ENCODE results near the gene EIF4E2.

Gene EIF4E2, protein sequence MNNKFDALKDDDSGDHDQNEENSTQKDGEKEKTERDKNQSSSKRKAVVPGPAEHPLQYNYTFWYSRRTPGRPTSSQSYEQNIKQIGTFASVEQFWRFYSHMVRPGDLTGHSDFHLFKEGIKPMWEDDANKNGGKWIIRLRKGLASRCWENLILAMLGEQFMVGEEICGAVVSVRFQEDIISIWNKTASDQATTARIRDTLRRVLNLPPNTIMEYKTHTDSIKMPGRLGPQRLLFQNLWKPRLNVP

DNA sequence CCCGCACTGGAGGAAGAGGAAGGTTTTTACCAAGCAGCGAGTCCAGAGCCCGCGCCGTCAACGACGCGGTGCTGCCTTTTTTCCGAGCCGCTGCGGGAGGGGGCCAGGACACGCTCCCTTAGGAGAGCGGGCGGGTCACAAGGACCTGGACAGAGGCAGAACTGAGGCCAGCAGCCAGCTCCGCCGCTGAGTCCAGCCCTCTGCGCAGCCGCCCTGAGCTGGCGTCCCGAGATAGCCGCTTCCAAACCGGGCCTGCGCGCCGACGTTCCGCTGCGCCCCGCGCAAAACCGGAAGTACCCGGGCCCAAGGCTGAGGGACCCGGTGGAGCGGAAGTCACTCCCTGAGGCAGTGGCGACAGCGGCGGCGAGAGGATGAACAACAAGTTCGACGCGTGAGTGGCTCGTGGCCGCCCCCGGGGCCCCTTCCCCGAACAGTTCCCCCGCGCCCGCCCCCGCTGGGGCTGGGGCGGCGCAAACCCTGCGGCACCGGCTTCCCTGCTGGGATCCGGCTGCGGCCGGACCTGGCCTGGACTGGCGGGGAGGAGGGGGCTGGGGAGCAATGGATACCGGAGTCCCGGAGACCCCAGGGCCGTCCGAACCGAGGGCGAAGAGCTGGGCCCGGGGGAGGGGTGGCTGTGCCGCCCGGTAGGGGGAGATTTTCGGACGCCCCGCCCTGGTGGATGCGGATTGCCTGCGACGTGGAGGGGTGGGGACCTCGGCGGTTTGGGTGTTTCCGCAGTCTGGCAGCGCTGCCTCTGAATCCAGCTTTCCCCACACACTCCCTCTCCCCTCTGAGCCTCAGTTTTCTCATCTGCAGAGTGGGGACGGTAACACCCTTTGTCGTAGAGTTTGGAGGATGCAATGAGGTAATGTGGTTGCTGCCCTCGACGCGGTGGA, at the start of gene EIF4E2, which contains the start of gene TIGD1:
Gene EIF4E2 (plus strand): TSS at position 336 of the 896 bp plus-strand sequence. CDS start 36 bp downstream, at position 372.
Gene TIGD1 (minus strand): TSS at position 204 of the 896 bp plus-strand sequence. CDS start 675 bp downstream, outside the sequence.
- peak; percentile 76 to 88 for DNase-seq

DNA sequence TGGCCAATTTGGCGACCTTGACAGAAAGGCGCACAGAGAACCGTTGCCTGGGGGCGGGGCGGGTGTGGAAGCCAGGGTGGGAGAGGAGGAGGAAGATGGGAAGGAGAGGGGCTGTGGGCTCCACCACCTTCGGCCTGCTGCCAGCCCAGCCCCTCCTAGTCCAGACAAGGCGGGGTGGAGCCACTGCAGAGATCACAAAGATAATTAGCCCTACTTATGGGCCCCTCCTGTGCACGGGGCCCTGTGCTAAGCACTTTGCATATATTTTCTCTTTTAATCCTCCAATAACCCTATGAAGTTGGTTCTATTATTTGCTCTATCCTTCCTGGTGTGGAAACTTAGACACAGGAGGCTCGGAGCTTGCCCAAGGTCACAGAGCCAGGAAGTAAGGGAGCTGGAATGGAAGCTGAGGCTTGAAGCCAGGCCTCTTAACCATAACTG, 49.1 kb upstream of the EIF4E2 start:
- DNase-seq = peak in 1 of 2 experiments; percentile 50

DNA sequence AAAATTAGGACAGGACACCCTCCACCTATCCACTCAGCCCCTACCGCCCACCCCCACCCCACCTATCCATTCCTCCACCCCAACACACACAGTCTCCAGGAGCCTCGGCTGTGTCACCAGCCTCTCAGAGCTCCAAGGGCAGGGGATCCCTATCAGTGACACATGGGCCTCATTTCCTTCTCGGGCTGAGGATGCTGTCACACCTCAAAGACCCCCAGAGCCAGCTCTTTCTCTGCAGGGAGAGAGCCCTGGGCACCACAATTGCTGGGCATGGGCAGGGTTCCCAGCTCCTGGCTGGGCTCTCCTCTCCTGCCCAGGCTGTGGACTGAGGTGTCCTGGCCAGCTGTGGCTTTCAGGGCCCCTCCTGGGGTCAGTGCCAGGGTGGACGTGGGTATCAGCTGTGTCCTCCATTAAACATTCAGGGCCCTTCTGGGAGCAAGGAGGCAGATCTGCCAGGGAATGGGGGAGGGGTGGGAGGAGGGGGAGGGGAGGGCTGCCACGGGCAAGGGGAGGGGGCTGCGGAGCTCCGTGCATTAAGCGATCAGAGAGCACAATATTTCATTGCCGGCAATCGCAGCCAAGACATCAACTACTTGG, 48.6 kb upstream of the EIF4E2 start:
- no peak for DNase-seq

DNA sequence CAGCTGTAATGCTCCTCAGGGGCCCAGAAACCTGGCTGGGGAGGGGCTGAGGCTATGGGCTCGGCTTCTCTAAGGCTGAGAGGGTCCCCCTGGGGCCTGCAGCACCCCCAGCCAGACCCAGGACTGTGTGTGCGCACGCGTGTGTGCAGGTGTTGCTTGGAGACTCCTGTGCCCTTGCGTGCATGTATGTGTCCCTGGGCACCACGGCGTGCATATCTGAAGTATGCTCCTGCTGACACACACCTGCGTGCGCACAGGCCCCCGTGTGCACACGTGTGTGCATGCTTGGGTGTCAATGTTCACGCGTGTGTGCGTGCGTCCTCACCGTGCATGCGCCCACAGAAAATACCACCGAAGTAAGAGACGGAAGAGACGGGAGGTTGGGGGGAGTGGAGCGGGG, 48.0 kb upstream of the EIF4E2 start:
- DNase-seq = no peak

DNA sequence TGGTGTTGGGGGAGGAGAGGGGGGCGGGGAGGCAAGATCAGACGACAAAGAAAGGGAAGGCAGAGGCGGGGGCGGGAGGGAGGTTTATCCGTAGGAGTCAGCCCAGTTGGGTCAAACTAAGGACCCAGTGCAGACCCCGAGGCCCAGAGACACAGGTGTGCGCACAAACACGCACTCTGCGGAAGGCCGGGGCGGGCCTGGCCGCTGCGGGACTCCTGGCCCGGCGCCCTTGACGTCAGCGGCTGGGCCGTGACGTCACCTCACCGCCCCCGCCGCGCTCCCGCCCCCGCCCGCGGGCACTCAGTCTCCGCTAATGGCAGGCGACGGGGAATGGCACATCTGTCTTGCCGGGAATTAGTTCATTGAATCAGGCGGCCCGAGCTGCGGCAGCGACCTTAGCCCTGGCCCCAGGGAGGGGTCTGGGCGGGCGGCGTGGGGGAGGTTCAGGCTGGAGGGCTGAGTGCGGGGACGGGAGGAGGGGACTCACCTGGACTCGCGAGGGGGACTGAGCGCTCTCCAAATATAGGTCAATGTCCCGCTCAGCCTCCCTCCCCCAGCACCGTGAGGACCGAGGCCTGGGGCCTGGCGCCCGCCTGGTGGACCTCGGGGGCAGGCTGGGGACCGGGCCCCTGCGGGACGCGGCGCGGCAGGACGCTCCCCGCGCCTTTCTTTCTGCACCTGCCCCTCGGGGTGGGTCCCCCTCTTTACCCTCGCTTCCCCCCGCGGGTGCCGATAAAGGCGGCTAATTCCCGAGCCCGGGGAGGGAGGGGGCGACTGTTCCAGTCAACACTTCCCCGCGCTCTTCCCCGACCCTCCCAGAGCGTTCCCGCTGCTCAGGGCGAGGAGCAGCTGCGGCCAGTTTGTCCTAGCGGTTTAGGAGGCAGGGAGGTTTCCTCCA, 47.3 kb upstream of the EIF4E2 start:
- peak; percentile 14 to 45 for DNase-seq

DNA sequence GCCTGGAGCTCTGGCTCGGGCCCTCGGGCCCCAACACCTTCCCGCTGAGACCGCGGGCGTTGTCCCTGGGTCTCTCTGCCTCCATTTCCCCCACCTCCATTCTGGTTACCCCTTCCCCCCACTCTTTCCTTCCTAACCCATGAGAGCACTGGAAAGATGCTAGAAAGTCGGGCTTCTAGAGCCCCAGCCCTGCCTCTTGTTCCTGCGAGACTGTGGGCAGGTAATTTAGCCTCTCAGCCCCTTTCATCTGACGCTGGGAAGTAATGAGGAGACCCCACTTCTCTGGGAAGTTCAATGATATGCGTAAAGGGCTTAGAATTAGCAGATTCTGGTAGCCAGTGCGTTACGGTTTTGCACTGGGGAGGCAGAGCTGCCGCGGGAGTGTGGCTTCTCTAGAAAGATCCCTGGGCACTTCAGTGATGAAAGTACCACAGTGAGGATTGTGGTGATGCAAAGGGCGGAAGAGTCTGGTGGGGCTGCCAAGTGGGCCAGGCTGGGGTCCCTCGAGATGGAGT, 46.6 kb upstream of the EIF4E2 start:
- no peak for DNase-seq

DNA sequence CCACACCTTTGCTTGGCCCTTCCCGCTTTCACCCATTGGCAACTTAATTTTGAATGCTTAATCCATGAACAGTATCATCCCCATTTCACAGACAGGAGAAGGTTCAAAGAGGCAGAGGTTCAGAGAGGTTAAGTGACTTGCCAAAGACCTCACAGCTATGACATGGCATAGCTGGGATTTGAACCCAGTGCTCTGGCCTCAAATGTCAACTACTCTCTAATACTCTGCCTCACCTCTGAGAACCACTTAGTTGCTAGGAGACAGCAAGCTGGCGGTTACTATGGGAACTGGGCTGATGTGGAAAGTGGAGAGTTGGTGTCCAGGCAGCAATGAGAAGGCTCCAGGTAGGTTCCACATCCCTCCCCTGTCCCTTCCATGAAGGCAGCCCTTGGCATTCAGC, 46.1 kb upstream of the EIF4E2 start:
- DNase-seq = peak; percentile 22 to 62

DNA sequence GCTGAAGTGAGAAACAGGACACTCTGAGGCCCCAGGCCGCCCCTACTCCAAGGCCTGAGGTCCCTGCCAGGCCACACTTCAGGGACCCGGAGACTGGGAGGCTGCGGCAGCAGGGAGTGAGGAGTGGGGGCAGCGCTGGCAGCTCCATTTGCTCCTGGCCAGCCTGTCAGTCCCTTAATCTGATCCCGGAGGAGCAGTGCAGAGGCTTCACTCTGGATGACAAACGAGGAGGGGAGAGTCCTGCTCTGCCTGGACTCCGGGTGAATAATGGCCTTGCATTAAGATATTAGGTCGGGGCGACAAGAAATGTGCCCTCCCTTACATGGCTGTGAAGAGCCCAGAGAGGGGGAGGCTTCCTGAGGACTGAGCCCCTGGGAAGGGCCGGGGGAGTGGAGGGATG, 44.6 kb upstream of the EIF4E2 start:
- no peak for DNase-seq

DNA sequence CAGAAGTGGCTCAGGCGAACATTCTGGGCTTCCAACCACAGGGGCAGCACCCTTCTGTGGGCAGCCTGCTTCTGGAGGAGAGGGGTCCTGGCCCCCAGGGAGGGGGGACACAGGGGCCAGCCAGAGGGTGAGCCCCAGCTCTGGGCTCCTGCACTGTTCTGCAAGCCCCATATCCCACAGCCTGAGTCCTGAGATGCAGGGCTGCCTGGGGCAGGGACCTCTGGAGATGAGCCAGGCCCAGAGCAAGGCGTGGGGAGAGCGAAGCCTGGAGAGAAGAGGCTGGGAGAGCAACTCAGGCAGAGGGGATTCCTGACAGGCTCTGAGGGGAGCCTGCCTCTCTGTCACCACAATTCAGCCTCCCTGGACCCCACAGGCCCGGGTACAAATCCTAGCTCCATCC, 43.8 kb upstream of the EIF4E2 start:
- no peak for DNase-seq

DNA sequence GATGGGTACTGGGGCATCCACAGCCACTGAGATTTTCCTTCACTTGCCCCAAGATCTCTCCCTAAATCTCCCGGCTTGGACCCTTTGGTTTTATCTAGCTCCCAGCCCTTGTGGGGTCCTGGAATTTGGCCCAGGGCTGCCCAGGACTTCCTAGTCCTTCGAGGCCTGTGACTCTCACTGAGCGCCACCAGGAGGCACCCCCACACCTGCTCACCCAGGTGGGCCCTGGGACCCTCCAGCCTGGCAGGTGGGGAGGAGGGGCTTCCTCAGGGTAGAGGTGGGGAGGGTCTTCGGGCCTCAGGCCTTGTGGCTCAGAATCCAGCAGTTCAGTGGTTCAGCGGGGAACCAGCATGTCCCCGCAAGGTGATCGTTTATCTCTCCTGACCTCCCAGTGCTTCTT, 42.2 kb upstream of the EIF4E2 start:
- no peak for DNase-seq

DNA sequence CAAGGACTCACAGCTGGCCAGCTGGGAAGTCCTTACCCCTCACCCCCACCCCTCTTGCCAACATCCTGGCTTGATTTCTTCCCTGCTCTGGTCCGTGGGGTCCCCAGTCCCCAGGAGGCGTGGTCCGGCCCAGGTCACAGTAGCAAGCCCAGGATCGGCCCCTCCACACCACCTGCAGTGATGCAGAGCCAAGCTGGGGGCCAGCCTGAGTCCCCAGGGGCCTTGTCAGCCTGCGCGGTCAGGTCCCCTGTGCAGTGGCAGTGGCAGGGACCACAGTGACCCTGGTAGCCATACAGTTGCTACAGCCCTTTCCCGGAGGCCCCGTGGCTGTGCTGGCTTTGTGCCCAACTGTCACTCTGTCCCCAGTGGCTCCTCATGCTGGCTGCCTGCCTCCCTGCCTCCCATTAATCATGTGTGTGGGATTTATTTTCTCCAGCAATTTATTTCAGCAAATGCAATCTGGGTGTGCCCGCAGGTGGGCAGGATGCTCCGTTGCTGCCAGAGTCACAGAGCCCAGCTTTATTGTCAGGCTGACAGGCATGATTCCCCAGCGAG, 39.1 kb upstream of the EIF4E2 start:
- no peak for DNase-seq

DNA sequence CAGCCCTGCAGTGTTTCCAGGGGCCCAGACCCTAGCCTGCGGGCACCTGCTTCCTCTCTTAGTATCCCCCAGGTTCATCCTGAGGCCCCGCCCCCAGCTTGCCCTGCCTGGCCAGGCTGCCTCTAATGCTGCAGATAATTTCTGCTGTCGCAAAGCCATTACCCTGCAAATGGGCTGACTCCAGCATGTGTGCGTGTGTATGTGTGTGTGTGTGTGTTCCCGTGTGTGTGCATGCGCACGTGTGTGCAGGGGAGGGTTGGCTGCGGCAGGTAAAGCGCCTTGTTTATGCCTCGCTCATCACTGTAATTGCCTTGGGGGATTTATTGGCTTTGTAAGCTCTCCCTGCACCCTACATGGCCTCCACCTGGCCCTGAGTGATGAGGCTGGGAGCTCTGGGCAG, 37.9 kb upstream of the EIF4E2 start:
- no peak for DNase-seq

DNA sequence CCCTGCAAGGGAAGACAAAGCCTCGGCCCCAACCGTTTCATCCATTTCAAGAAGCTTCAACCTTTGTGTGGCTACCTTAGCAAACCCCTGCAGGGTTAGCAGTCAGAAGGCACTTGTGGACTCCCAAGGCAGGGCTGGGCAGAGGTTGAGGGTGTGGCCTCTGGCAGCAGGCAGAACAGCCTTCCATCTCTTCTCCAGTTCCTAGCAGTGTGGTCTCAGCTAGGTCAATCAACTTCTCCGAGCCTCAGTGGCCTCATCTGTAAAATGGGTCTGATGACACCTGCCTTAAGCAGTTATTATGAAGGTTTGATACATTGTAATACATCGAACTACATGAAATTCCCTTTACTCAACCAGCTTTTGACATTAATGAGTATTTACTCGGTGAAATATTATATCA, 37.1 kb upstream of the EIF4E2 start:
- DNase-seq = no peak

DNA sequence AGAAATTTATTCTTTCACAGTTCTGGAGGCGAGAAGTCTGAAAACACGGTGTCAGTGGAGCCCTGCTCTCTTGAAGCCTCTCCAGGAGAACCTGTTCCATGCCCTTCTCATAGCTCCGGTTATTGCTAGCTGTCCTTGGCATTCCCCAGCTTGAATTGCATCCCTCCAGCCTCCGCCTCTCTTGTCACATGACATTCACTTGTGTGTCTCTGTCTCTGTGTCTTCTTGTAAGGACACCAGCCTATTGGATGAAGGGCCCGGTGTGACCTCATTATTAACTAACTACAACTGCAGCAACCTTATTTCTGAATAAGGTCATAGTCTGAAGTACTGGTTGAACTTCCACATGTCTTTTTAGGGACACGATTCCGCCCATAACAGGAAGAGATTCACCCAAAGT, 34.9 kb upstream of the EIF4E2 start:
- no peak for DNase-seq

DNA sequence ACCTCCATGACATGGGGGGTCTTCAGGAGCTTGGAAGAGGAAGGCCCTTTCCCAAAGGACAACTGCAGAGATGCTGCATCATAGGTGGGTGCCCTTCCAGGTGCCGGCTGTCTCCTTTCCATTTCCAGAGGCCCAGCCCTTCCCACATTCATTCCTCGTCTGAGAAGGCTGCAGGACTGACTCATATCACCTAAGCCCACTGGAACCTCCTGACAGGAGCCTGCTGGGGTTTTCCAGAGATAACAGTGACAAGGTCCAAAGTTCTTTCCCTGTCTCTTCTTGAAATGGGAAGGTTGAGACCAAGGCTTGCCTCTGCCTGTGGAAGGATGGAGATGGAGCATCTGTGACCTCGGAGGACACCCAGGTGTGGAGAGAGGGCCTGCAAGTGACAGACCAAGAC, 33.9 kb upstream of the EIF4E2 start:
- DNase-seq = no peak

DNA sequence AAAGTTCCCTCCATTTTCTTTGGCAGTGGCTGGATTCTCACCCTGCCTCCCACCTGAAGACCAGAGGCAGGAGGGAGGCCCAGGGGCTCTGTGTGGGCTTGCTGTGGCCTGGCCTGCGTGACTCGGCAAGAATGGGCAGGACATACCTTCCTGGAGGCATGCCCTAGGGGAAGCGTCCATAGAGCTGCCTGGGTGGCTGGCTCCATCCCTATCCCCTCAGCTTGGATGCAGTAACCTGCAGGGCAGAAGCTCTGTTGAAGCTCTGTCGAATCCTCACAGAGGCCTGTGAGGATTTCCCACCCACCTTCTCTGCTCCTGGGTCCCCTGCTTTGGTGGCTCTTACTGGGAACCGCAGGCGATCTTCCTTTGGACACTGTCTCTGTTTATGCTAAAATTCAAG, 31.6 kb upstream of the EIF4E2 start:
- no peak for DNase-seq

DNA sequence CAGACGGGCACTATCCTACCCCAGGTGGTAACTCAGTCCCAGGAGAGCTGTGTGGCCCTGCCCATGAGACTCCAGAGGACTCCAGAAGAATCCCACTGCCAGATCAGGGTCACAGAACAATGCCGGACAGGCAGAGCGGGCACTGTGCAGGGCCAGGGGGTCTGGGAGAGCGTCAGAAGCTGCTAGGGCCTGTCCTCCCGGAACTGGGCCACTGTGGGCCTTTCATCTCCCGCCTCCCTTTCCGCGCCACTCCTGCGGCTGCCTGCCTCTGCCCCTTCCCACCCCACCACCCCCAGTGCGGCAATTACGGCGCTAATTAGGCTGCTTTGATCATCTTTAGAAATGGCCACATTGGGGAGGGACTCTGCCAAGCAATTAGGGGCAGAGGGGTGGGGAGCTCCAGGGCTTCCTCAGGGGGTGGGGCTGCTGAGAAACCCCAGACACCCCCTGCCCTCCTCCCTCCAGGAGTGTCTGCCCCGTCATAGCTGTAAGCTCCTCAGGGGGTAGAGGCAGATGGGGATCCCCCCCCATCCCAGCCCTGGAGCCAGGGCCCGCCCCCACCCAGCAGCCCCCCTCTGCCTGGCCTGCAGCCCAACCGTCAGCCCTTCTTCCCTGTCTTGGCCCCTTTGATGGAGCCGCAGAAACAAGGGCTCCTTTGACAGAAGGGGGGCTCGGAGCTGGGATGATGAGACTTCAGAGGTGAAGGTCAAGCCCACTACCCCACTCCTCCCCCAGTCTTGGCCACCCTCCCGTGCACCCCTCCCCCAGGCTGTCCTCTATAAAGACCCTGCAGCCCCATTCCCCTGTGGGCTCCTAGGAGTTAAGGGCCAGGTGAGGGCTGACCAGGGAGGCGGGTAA, 30.7 kb upstream of the EIF4E2 start, which contains the start of gene PRSS56:
Gene PRSS56 (plus strand): TSS at position 808 of the 858 bp plus-strand sequence. CDS start 211 bp downstream, outside the sequence.
- no peak for DNase-seq

DNA sequence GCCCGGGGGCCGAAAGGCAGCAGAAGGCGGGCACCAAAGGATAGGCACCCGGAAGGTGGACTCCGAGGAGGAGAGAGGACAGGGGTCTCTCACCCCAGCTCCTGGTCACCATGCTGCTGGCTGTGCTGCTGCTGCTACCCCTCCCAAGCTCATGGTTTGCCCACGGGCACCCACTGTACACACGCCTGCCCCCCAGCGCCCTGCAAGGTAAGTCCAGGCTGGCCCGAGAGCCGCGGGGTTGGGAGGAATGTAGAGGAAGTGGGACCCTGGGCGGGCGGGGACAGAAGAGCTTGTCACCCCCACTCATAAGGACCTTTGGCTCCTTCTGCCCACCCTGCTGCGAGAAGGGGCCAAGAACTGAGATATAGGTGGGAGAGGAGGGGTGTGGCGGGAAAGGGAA, 30.0 kb upstream of the EIF4E2 start:
- DNase-seq = no peak

DNA sequence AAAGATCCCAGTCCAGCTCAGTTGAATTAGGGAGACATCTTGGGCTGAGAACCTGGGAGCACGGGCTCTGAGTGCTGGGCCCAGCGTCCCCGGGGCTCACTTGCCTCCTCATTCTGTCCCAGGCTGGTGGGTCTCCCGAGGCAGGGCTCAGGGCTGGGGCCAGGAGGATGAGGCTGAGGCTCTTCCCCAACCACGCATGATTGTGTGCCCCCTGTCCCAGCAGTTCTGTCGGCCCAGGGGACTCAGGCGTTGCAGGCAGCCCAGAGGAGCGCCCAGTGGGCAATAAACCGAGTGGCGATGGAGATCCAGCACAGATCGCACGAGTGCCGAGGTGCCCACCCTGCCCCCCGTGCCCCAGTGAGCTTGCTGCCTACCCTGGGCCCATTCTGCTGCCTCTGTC, 29.4 kb upstream of the EIF4E2 start:
- DNase-seq = no peak

DNA sequence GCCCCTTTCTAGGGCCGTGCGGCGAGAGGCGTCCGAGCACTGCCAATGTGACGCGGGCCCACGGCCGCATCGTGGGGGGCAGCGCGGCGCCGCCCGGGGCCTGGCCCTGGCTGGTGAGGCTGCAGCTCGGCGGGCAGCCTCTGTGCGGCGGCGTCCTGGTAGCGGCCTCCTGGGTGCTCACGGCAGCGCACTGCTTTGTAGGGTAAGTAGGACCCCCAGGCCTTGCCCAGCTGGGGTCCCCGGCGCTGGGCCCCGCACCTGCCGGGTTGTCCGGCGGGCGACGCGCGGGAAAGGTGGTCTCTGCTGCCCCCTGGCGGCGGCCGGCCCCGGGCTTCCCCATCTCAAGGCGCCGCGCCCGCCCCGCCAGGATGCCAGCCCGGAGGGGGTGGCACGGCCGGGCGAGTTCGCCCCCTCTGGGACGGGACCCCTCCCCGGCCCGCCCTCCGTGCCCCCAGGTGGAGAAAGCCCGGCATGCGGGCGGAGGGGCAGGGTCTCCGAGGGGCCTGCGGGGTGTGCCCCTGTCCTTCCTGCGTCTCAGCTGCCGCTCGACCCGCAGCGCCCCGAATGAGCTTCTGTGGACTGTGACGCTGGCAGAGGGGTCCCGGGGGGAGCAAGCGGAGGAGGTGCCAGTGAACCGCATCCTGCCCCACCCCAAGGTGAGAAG, 28.4 kb upstream of the EIF4E2 start:
- peak in 1 of 2 experiments; percentile 24 for DNase-seq

Measured in NCI-H524 (cell line).